Measurements from ENCODE around the gene ZBTB34.
A peak's percentile ranks its signal among the peaks of the same experiment; 100 is the strongest.

Gene ZBTB34

GRCh38 chr9:126833020-126833419 lies 27.4 kb upstream of the ZBTB34 start:
- POLR2A ChIA-PET (ENCODE audit: low non-redundant PET) = no interaction called here
- no peak overlapping the region for H3K27ac ChIP-seq
- TF ChIP-seq, protein P1, sequence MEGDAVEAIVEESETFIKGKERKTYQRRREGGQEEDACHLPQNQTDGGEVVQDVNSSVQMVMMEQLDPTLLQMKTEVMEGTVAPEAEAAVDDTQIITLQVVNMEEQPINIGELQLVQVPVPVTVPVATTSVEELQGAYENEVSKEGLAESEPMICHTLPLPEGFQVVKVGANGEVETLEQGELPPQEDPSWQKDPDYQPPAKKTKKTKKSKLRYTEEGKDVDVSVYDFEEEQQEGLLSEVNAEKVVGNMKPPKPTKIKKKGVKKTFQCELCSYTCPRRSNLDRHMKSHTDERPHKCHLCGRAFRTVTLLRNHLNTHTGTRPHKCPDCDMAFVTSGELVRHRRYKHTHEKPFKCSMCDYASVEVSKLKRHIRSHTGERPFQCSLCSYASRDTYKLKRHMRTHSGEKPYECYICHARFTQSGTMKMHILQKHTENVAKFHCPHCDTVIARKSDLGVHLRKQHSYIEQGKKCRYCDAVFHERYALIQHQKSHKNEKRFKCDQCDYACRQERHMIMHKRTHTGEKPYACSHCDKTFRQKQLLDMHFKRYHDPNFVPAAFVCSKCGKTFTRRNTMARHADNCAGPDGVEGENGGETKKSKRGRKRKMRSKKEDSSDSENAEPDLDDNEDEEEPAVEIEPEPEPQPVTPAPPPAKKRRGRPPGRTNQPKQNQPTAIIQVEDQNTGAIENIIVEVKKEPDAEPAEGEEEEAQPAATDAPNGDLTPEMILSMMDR (conservative IDR thresholded peaks at IDR 0.05; ENCODE audit: low read depth) = no peak
- DNase-seq (ENCODE audit: low spot score) = no peak
- CTCF ChIA-PET = interaction anchor here (2.0 kb wide), 1 partner anchor 26 kb away, joined by 7 read pairs; no protein-coding TSS in a partner anchor

GRCh38 chr9:126833710-126834345 lies 26.6 kb upstream of the ZBTB34 start:
- CTCF ChIA-PET = interaction anchor here (0.6 to 2.0 kb wide), 2 partner anchors 26 to 224 kb away, joined by 7 read pairs; no protein-coding TSS in a partner anchor
- TF ChIP-seq, protein P1 (conservative IDR thresholded peaks at IDR 0.05; ENCODE audit: low read depth) = no peak
- POLR2A ChIA-PET (ENCODE audit: low non-redundant PET) = interaction anchor here (0.6 kb wide), 1 partner anchor 41 kb away, joined by 3 read pairs; no protein-coding TSS in a partner anchor
- no peak overlapping the region for H3K27ac ChIP-seq
- no peak for DNase-seq (ENCODE audit: low spot score)

DNA sequence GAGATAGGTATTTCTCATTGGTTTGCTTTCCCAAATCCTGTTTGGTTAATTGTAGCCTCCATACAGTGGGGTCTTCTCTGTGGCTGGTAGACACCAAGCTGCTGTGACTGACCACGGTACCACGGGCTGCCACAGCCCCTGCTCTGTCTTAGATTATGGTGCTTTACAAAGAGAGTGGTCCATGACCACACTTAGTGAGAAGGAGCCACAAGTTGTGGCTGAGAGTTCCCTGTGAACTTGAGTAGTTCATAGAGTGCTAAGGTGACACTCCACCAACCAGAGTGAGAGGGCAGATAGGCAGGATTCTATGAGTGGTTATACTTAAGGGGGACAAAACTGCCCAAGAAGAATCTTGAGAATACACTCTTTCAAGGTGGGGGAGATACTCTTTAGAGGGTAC lies 25.8 kb upstream of the ZBTB34 start:
- POLR2A ChIA-PET (ENCODE audit: low non-redundant PET) = no interaction called here
- DNase-seq (ENCODE audit: low spot score) = no peak
- TF ChIP-seq, protein P1 (conservative IDR thresholded peaks at IDR 0.05; ENCODE audit: low read depth) = no peak
- H3K27ac ChIP-seq = no peak overlapping the region
- CTCF ChIA-PET = interaction anchor here (0.6 to 2.0 kb wide), 2 partner anchors 25 to 650 kb away, joined by 5 to 7 read pairs; no protein-coding TSS in a partner anchor

DNA sequence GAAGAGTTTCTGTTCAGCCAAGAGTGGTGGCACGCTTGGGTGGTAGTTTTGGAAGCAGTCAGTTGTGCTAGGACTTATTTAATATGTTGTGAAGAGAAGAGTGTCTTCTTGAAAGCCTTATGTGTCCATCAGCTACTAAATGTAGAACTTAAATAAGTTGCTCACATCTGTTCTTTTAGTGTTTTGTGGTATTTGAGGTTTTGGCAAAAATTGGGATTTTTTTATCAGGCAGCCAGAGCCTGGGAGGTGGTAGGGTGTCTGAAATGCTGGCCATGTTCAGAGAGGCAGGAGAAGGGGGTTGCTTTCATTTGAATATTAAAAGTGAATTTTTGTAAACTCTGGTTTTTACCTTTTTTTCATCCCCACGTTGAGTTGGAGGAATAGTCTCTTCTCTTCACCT lies 24.2 kb upstream of the ZBTB34 start:
- TF ChIP-seq, protein P1 (conservative IDR thresholded peaks at IDR 0.05; ENCODE audit: low read depth) = no peak
- ChIA-PET CTCF (interaction anchor here (0.5 to 0.6 kb wide), 2 partner anchors 44 to 488 kb away, joined by 5 read pairs; no protein-coding TSS in a partner anchor), POLR2A (ENCODE audit: low non-redundant PET) (no interaction called here)
- DNase-seq (ENCODE audit: low spot score) = no peak
- H3K27ac ChIP-seq = no peak overlapping the region

- TF ChIP-seq, protein P1 (conservative IDR thresholded peaks at IDR 0.05; ENCODE audit: low read depth) = no peak
- ChIA-PET POLR2A (ENCODE audit: low non-redundant PET) (no interaction called here), CTCF (interaction anchor here (1.4 kb wide), 1 partner anchor 22 kb away, joined by 5 read pairs; no protein-coding TSS in a partner anchor)
- H3K27ac ChIP-seq = peak overlapping the region; percentile 34
- no peak for DNase-seq (ENCODE audit: low spot score)
Measured at GRCh38 chr9:126838055-126838811, 22.2 kb upstream of the ZBTB34 start.

GRCh38 chr9:126838895-126839294 lies 21.5 kb upstream of the ZBTB34 start:
- peak overlapping the region; percentile 34; the same call in 1 of the 2 replicates for H3K27ac ChIP-seq
- TF ChIP-seq, protein P1 (conservative IDR thresholded peaks at IDR 0.05; ENCODE audit: low read depth) = no peak
- CTCF ChIA-PET = interaction anchor here (0.5 to 1.4 kb wide), 3 partner anchors 16 to 283 kb away, joined by 3 to 6 read pairs (median 5); partner anchors contain the start of gene ANGPTL2
- DNase-seq (ENCODE audit: low spot score) = no peak
- POLR2A ChIA-PET (ENCODE audit: low non-redundant PET) = no interaction called here

All from RWPE1 (cell line).